ENCODE measurements around the gene CD93. TPM values are rescaled to one million over a fixed set of nuclear protein-coding genes. Genes with fewer than 3 reads are reported as not detected.

CD93 gene
- total RNA-seq, 1 donor from 2014 or later, result 43.5 TPM

GRCh38 chr20:23121751-23122320 is 35.7 kb upstream of the CD93 start:
- DNase-seq (ENCODE audit: missing footprints), result no peak
- intact Hi-C loops (cut with DNase I), result no loop called here
- ATAC-seq, result no peak

- DNase-seq (ENCODE audit: missing footprints) (no peak), ATAC-seq (no peak)
- intact Hi-C loops (cut with DNase I), result no loop called here
These were observed 35.0 kb upstream of the CD93 start for GRCh38 chr20:23120936-23121750.

- ATAC-seq (no peak), DNase-seq (ENCODE audit: missing footprints) (no peak)
- intact Hi-C loops (cut with DNase I), result no loop called here
These were observed 34.1 kb upstream of the CD93 start for GRCh38 chr20:23120261-23120660.

GRCh38 chr20:23119456-23120216 is 33.5 kb upstream of the CD93 start:
- intact Hi-C loops (cut with DNase I), result no loop called here
- ATAC-seq, result peak; percentile 43

GRCh38 chr20:23118766-23119165 is 32.6 kb upstream of the CD93 start:
- ATAC-seq (no peak), DNase-seq (ENCODE audit: missing footprints) (no peak)
- intact Hi-C loops (cut with DNase I), result no loop called here

More at GRCh38 chr20:23119456-23120216, 33.5 kb upstream of the CD93 start:
- no peak for DNase-seq (ENCODE audit: missing footprints)

- intact Hi-C loops (cut with DNase I), result no loop called here
- DNase-seq (ENCODE audit: missing footprints) (no peak), ATAC-seq (no peak)
These were observed 32.0 kb upstream of the CD93 start for GRCh38 chr20:23118144-23118543.

GRCh38 chr20:23117738-23118137 is 31.6 kb upstream of the CD93 start:
- intact Hi-C loops (cut with DNase I), result no loop called here
- ATAC-seq (no peak), DNase-seq (ENCODE audit: missing footprints) (no peak)

GRCh38 chr20:23116311-23117089 is 30.4 kb upstream of the CD93 start:
- ATAC-seq (no peak), DNase-seq (ENCODE audit: missing footprints) (no peak)
- intact Hi-C loops (cut with DNase I), result no loop called here

GRCh38 chr20:23115822-23116221 is 29.7 kb upstream of the CD93 start:
- ATAC-seq (no peak), DNase-seq (ENCODE audit: missing footprints) (no peak)
- intact Hi-C loops (cut with DNase I), result no loop called here

GRCh38 chr20:23114448-23115082 is 28.4 kb upstream of the CD93 start:
- intact Hi-C loops (cut with DNase I), result no loop called here
- ATAC-seq (no peak), DNase-seq (ENCODE audit: missing footprints) (no peak)

- intact Hi-C loops (cut with DNase I), result no loop called here
- ATAC-seq (peak; percentile 27), DNase-seq (ENCODE audit: missing footprints) (peak; percentile 85)
These were observed 27.9 kb upstream of the CD93 start for GRCh38 chr20:23114018-23114417.

GRCh38 chr20:23112595-23112994 is 26.5 kb upstream of the CD93 start:
- no peak for ATAC-seq
- intact Hi-C loops (cut with DNase I), result no loop called here
- no peak for DNase-seq (ENCODE audit: missing footprints)

GRCh38 chr20:23111944-23112342 is 25.8 kb upstream of the CD93 start:
- ATAC-seq (no peak), DNase-seq (ENCODE audit: missing footprints) (no peak)
- intact Hi-C loops (cut with DNase I), result no loop called here

GRCh38 chr20:23111307-23111943 is 25.3 kb upstream of the CD93 start:
- ATAC-seq (no peak), DNase-seq (ENCODE audit: missing footprints) (no peak)
- intact Hi-C loops (cut with DNase I), result no loop called here

GRCh38 chr20:23108871-23109270 is 22.7 kb upstream of the CD93 start:
- no peak for ATAC-seq
- DNase-seq (ENCODE audit: missing footprints), result no peak
- intact Hi-C loops (cut with DNase I), result no loop called here

GRCh38 chr20:23107466-23107865 is 21.3 kb upstream of the CD93 start:
- intact Hi-C loops (cut with DNase I), result no loop called here
- ATAC-seq, result no peak
- no peak for DNase-seq (ENCODE audit: missing footprints)

GRCh38 chr20:23106271-23106851 is 20.2 kb upstream of the CD93 start:
- ATAC-seq (peak; percentile 56), DNase-seq (ENCODE audit: missing footprints) (no peak)
- intact Hi-C loops (cut with DNase I), result no loop called here

- intact Hi-C loops (cut with DNase I), result no loop called here
- ATAC-seq (no peak), DNase-seq (ENCODE audit: missing footprints) (no peak)
These were observed 19.1 kb upstream of the CD93 start for GRCh38 chr20:23105193-23105592.

Data from Right ventricle myocardium inferior (tissue), 1 donor.